ENCODE data around the gene STX18.
"Not testable (repeated sequence)": the region's sequence is repeated elsewhere in the genome, so short reads cannot be mapped to it uniquely, and the experiment has no call there.

Gene STX18

GRCh38 chr4:4558881-4559280 is 17.0 kb upstream of the STX18 start:
- DNase-seq = no peak

- DNase-seq = no peak
These were observed 14.1 kb upstream of the STX18 start for GRCh38 chr4:4555916-4556315.

DNA sequence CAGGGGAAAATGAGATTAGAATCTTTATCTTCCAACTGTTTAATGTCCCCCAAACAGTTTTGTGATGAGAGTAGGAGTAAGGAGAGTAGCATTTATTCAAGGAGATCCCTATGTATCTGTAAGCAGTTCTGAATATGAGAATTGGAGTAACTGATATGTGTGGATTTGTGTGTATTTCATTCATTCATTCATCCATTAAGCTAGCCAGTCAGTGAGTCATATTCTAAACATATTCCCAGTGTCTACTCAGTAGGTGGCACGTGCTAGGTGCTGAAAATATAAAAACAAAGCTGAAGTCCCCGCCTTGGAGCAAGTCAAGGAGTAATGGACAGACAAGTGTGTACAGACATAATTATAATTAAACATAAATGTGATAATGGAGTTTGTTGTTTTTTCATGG is 12.4 kb upstream of the STX18 start:
- no peak for DNase-seq

GRCh38 chr4:4552042-4552441 is 10.2 kb upstream of the STX18 start:
- DNase-seq = not testable (repeated sequence)

DNA sequence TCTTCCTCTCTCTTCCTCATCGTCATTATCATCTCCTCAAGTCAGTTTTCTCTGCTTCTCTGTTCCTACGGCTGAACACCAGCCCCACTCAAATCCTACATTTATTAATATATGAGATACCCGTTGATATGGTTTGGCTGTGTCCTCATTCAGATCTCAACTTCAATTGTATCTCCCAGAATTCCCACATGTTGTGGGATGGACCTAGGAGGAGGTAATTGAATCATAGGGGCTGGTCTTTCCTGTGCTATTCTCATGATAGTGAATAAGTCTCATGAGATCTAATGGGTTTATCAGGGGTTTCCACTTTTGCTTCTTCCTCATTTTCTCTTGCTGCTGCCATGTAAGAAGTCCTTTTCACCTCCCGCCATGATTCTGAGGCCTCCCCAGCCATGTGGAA is 8.3 kb upstream of the STX18 start:
- not testable (repeated sequence) for DNase-seq

DNA sequence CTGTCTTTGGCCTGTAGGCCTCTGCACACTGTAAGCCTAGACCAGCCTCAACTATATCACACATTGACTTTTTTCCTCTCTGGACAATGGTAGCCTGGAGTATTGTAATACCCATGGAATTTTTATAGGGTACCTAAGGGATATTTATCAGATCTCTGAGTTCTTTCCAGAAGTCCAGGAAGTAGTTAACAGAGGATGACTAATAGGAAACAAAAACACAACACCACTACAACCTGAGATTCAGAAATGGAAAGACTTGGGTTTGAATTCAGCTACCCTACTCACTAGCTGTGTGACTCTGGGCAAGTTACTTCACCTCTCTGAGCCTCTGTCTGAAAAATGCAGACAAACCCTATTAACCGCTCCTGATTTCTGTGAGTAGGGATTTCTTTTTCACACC is 7.7 kb upstream of the STX18 start:
- DNase-seq = no peak

DNA sequence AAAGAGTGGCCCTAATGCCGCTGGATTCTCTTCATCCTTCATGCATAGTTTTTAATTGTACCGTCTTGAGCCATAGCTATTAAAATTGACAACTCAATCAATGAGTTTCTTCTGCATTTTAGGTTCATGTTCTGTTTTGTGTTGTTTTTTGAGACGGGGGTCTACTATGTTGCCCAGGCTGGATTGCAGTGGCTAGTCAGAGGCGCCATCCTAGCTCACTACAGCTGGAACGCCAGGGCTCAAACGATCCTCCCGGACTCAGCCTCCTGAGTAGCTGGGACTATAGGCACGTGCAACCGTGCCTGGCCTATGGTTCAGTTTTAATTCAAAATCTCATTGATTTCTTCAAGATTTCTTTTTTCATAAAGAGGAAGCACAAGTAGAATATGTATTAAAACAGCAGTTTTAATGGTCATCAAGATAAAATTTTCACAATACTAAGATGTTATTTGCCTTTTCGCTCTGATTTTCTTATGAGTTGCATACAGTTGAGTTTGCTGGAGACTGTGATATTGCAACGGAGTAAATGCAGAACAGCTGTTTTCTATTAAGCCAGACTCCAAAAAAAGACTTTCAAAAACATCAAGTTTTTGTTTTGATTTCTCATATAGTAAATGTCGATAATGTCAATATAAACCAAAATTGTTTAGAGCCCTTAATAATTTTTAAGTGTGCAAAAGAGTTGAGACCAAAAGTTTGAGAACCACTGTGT is 1.1 kb upstream of the STX18 start:
- no peak for DNase-seq

DNA sequence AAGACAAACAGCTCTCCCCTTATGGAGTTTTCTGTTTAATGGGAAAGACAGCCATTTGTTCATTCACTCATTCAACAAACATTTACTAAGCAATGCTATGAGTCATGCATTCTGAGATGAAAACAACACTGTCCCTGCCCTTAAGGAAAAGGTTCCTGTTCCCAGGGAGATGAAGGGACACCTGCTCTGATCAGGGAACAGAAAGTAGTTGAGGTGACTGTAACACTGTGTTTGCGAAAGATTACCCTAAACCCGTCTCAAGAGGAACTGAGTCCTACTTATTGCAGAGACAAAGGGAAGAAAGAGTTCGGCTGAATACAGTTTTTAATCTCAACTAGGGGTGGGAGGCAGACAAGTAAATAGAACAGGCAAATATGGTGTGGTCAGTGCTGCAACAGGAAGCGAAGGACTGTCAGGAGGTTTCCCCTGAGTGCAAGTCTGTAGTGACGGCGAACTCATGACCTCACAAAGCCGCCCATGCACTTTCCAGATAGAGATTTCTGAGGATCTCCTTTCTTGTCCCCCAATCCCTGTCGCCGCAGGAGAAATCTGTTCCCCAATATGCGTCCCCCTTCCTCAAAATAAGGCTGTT is 712 bp downstream of the STX18 start:
- DNase-seq = no peak

DNA sequence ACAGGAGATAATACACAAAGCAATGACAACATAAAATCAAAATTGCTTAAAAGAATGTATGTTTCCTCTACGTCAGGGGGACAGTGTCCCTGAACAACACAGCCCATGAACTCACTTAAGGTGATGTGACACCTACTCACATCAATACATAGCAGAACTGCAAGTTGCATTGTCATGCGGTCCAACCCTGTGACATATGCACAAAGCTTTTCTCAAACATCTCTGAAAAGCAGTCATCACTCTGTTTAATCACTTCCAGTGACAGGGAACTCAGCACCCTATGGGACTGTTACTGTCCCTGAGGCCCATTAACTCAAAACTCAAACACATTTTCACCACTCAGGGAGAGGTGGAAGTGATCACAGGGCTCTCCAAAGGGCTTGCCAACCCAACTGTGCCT is 2.4 kb downstream of the STX18 start:
- no peak for DNase-seq

GRCh38 chr4:4535590-4535989 is 6.3 kb downstream of the STX18 start:
- no peak for DNase-seq

DNA sequence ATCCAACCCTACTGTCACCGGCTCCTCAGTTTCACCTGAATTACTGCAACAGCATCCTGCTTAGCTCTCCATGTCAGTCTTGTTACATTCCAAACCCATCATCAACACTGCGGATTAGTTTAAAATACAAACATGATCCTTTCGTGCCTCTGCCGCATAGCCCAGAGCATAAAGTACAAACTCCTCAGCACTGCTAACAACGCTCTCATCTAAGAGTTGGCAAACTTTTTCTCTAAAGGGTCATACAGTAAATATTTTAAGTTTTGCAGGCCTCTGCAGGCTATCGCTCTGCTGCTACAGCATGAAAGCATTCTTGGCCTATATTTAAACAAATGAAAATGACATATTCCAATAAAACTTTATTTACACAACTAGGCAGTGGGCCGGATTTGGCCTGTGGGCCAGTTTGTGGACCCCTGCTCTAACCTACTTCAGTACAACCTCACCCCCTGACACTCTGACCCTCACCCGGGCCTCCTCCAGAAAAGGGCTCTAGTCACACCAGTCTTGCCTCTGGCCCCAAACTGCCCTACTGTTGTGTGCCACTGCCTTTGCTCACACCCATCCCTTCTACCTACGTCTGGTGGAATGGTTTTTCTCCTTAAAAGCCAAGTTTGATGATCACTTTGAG is 7.2 kb downstream of the STX18 start:
- no peak for DNase-seq

GRCh38 chr4:4533461-4534169 is 8.2 kb downstream of the STX18 start:
- no peak for DNase-seq

GRCh38 chr4:4532371-4533154 is 9.3 kb downstream of the STX18 start:
- no peak for DNase-seq

GRCh38 chr4:4529392-4529791 is 12.5 kb downstream of the STX18 start:
- DNase-seq = no peak

DNA sequence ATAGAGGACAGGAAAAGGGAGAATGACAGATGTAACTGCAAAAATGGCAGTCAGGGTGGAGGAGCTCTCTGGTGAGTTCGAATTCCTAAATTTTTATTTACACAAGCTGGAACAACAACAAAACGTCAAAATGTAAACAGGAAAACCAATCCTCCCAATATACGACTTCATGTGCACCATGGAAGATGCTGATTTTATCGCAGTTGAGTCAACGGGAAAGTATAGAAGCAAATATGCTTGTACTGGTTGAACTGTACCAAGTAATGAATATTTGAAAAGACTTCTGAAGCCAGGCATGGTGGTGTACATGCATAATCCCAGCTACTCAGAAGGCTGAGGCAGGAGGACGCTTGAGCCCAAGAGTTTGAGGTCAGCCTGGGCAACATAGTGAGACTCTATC is 15.4 kb downstream of the STX18 start:
- DNase-seq = no peak

DNA sequence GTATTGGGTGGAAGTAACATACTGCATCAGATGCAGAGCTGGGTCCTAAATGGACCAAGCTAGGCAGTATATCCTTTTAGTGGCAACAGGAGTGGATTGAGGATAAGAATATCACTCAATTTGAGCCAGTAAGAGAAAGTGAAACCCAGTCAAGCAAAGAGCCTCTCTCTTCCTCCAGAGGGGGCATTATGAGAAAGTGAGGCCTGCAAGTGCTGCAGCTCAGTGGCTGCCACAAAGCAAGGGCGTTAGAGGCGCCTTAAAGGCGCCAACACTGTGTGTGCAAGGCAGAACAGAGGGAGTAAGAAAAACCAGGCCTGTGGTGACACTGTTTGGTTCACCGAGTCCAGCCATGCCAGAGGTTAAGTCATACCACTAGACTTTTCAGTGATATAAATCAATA is 17.5 kb downstream of the STX18 start:
- no peak for DNase-seq

DNA sequence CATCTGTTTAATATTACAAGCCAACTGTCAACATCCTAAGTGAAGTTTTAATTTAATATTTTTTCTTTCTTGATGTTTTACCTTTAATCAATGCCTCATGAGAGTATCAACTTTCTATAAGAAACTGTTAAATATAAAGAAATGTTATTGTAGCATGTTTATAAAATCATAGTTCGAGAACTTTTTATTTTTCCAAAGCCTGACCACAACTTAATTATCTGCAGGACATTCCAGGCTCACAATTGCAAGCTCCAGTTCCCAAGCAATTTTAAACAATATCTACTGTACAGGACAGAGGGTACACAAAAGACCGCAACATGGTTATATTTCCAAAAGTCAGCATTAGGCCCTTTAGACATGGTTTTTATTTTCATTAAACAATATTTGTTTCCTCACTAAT is 20.1 kb downstream of the STX18 start:
- no peak for DNase-seq

DNA sequence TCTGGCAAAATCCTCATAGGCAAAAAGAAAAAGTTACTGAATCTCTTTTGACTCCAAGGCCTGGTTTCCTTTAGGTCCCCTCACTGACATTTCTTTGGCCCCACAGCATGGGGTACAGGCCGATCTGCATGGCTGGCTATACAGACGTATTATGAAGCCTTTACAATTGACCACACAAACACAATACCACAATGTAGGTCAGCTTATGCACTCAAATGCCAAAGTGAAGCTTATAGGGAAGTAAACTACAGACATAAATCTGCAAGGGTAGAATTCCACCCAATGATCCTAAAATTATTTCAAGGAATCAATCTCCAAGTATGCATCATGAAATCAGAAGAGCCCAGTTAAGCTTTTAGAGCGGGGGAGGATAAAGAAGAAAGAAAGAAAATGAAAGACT is 20.7 kb downstream of the STX18 start:
- no peak for DNase-seq

GRCh38 chr4:4519297-4519894 is 22.5 kb downstream of the STX18 start:
- DNase-seq = no peak

GRCh38 chr4:4518747-4519146 is 23.1 kb downstream of the STX18 start:
- no peak for DNase-seq

DNA sequence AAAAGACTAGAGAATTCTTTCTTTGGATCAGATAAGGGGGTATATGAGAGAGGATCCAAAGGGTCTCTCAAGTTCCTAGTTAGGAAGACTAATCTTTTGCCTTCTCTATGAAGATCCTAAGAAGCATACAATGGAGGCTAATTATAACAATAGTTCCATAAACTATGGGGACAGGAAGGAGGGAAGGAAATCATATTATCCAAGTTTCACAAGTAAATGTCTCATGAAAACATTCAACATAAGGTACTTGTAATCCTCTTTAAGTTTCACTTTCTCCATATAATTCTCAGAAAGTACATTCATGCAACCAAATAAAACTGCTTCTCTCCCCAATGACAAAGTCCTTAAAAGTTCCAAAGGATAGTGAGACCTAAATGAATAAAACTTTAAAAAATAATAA is 27.1 kb downstream of the STX18 start:
- no peak for DNase-seq

DNA sequence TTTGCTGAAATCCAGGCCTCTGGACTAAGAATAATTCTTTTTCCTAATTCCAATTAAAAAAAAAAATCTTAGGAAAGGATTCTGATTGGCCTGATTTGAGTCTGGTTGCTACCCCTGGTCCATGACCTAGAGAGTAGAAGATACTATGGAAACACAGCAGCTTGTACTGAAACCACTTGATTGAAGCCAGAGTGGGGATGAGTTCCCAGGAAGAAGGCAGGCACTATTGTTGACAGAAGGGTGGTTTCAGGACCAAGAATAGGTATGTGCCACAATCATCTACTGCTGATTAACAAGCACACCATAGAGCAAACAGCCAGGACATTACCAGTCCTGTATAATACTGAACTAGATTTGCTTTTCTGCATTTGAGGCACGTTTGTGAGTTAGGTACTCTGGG is 29.6 kb downstream of the STX18 start:
- DNase-seq = no peak

Data from right kidney (tissue), 1 donor.